GM10847 (cell line): ENCODE measurements around the gene MLLT3.

Experiments used
- POLR2A ChIP-seq: IDR thresholded peaks from 2 replicates; pipeline ENCODE4 v1.6.1; 2011; ENCODE audit not compliant: insufficient read length; ENCODE audit errors: extremely low read depth

MLLT3 gene

DNA sequence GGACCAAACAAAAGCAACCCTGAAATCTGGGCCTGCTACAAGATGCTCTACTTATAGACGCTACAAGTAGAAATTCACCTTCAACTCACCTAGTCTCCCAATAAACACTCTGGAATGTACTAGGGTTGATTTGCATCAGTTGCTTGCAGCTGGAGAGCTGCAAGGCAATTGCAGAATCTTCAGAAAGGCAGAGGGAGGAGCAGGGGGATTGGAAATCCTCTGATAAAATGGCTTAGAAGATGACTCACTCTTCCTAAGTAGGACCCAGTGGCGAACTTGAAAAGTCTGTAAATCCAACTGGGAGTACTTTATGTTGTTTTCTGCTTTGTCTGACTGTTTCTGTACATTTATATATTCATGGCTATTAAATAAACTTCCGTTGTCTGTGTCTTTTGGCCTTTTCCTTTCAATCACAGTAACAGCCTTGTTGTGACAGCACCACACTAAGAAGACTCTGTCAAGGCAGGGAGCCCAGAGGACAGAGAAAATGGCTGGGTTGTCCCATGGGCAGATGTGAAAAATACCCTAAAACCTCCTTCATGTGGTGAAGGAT, 14.7 kb upstream of the MLLT3 start:
- TF ChIP-seq POLR2A = no peak

DNA sequence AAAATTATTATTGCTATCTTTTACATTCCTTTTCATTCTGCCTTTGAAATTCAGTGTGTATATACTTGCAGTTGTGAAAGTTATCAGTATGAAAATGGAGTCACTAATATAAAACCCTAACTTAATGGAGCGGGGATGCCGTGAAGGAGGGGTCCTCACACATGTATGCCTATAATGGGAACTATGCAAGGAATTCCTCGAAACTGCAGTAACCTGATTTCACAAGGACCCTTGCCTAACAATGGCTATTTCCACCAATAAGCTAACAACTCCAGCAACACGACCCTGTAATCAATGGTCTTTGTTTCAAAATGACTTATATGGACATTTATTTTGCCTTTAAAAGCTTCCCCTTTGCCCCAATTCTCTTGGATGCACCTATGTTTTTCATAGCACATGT, 12.6 kb upstream of the MLLT3 start:
- TF ChIP-seq POLR2A = no peak

DNA sequence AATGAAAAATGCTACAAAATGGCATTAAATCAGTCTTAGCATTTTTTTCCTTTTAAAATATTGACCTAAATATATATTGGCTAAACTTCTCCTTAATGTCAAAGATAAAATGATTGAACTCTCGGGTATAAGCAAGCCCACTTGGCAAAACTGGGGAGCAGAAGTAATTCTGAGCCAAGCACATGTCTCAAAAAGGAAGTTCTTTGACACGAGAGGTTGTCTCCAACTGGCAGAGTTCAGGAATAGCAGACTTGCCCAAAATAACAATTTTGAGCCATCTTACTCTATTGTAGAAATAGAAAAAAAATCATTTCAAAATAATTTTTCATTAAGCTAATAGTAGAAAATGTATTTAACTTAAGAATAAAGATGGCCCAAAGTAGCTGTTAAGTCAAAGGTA, 10.4 kb upstream of the MLLT3 start:
- no peak for TF ChIP-seq POLR2A

DNA sequence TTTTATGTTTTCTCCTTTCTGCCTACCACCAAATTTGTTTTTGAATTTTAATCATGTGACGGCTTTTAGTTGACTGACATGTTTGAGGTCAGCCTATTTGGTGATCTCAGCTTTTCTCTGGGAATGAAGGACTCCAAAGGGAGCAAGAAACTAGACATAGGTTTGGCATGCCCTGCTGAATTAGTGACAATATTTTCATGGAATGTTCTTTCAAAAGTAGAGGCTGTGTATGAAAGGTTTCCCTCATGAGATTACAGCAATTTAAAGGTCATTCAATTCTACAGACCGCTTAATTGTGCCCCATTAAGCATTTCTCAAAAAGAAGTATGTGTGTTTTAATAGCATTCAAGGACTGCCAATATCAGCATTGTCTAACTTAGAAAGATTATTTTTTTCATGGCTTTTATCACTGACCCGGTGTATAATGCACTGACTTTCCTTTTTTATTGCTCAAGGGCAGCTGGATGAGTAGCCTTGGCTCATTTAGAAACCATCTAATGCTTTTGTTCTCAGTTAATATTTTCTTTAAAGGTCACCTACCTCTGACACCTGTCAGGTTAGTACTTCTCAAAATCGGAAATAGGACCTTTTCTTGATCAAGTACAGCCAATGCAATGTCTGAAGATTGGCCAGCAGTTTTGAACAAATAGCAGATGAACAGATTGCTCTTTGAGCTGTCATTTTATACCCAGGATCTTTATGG, 8.1 kb upstream of the MLLT3 start:
- TF ChIP-seq POLR2A = no peak

DNA sequence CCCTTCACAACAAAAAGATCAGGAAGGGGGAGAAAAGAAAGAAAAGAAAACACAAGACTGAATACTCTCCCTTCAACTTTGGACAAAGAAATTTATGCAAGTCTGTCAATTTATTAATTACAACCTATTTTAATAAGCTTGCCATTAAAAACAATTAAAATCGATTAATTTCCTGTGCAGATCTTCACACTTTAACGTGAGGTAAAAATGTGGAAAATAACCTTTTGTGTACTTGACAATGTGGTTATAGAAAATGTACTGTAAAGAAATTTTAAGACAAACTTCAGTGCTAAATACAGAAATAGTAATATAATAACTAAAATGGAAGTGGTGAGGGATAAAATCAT, 2.7 kb upstream of the MLLT3 start:
- no peak for TF ChIP-seq POLR2A

DNA sequence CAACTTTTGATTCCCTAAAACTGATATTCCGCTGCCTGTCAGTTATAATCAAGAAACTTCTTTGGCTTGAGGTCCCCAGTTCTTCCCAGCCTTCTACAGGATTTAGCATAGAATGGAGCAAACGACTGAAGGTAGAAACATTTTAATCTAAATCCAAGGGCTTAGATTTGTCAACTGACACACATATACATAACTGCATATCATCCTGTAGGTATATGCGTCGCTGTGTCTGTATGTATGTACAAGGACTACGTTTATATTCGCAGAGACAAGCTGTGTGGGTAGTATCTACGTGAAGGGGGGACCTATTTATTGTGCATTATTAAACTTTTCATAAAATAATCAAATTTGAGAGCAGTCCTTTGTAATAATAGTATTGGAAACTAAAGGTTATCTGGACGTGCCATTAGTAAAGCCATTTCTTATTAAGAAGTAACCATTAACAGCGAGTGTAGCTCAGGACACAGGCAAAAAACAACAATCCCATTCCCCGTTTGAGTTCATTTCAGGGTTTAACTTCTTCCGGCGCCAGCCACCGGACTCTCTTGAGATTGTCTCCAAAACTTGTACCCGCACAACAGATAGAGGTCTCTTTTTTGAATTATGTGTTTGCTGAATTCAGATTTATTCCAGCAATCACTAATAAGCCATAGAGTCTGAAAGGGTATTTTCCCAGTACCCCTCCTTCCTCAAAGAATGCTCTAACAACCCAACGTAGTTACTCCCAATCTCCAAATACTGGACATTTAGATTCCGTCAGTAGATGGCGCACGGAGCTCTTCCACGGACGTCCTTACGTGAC, 2.1 kb upstream of the MLLT3 start:
- TF ChIP-seq POLR2A = no peak

DNA sequence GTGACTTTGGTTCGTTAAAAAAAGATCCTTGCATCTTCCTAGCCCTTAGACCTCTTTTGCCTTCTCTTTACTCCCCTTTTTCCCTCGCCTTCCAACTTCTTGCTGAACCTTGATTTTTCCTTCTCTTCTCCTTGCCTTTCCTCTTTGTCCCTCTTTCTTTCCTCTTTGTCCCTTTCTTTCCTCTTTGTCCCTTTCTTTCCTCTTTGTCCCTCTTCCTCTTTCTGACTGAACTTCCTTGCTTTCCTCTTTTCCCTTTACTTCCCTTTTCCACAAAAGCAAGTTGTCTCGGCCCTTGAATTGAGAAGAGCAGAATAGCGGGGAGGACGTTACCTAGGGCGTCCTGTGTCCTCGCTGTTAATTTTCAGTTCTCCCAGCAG, 1.4 kb upstream of the MLLT3 start:
- no peak for TF ChIP-seq POLR2A

DNA sequence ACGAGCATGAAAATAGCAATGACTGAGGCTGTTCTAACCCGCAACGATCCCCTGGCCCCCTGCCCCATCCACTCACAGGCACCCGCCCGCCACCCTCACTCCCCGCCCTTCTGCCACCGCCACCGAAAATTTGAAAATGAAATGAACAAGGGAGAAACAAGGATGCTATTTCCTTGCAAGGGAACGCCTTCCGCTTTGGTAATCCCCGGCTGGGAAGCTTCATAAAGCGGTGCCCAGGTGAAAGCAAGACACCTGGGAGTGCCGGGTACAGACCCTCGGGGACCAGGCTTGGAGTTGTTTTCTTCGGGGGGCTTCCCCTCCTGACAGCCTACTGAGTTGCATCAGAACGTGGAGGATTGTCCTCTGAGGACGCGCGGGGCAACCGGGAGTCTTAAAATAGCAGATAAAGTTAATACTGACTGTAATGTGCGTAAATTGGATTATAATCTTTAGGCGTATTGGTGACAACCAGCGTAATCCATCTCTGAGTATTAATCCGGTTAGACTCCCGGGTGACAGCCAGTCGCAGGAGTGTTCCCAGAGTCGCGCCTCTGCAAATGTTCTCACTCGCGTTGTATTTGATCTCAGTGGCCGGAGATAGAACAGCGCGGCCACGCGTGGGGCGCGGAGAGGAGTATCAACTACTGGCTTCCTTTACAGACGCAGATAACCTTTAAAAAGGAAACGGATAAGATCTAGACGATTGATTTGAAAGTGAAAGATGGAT, 885 bp upstream of the MLLT3 start:
- TF ChIP-seq POLR2A = peak; percentile 20

DNA sequence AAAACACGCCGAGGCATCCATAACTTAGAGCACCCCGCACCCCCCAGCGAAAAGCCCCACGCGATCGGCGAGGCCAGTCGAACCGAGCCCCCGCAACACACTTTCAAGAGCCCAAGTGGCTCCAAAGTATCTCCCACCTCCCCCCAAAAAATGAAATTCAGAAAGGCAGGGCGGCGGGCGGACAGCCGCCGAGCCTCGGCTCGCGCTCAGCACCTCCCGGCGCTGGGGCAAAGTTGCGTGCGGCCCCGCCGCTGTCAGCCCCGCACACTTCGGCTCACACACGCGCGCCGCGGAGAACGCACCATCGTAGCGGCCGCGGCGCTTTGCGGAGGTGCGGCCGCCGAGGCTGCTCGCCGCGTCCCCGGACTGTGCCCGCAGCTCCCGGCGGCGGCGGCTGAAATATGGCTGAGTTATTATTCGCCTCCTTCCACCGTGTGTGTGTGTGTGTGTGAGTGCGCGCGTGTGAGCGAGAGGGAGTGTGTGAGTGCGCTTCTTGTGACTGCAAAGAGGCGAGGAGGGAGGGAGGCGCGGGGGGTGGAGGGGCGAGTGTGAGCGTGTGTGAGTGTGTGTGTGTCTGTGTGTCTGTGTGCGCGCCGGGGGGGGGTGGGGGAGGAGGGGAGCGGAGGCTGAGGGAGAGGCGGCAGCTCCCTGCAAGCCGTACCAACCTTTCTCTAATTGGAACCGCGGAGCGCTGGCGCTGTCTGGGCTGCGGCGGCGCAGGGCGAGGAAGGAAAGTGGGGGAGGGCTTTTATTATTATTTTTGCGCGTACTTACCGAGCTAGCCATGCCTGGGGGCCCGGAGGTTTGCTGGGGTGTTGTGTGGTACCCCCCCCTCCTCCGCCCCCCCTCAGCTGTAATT, 599 bp downstream of the MLLT3 start:
- no peak for TF ChIP-seq POLR2A

DNA sequence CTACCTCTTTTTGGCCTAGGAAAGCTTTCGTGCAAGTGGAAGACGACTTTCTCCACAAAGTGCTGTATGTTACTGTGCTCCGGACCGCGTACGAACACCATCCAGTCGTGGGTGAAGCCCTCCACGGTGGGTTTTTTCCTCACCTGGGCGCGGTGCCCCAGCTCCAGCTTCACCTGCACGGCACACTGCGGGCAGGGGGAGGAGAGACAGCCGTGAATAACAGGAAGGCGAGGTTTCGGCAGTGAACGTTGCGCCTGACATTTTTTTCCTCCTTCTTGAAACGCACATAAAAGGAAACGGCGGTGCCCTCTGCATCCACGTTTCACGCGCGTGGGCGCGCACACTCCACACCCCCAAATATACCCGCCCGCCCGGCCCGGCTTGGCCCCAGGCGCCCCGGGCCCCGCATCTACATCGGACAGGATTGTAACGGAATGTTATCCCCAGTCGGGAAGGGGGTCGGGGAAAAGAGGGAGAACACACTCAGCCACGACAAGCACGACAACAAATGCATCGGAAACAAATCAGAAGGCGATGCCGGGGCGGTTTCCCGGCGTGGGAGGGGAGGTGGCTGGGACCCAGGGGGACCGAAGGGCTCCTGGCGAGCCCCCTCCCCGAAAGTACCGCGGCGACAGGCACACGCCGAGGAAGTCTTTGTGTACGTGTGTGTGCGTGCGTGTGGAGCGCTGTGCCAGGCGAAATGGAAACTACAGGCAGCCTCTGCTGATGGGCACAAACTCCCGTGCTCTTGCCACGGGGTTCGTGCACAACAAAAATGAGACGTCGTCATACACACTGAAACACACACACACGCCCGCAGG, 1.4 kb downstream of the MLLT3 start:
- TF ChIP-seq POLR2A = no peak

DNA sequence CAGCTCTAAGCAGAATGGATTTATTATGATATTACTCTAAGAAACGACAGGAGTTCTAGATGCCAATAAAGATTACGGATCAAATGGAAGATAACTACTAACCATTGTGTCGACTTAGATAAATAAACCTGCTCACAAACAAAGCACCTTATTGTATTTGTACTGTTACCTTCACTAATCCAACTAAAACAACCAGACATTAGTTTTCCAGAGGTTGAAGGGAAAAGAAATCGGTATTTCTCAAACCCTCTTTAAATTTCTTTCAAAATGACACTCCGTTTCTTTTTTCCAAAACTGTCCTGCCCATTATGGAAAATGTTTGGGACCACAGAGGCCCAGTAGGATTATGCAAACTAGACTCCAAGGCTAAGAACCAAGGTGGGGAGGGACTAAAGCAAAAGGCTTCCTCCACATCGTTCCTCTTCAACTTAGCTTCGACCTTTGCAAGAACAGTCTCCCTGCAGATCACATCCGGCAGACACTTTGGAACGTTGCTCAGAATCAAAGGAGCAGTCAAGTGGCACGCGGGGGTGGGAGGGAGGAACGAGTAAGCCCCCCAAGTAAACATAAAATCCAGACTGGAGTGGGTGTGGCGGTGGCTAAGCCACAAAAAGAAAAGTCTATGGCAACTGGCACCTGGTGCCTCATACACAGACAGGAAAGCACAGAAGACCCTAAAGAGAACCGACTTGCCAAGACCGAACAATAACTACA, 2.7 kb downstream of the MLLT3 start:
- no peak for TF ChIP-seq POLR2A

DNA sequence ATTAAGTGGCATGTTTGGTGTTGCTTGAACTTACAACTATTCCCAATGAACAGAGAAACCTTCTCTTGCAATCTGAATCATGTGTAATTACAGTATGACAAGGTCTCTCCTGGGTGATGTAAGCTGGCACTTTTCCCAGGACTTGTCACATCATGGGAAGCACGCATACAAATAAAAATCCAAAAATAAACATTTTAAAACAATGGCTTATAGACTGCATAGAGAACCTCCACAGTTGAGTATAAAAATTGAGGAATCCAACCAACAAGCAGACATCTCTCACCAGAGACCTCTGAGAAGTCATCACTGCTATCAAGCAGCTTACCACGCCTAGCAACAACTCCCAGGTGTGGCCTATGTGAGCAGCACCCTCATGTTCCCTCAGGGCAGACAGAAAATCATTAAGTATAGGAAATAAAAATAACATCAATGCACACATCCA, 3.9 kb downstream of the MLLT3 start:
- TF ChIP-seq POLR2A = no peak

DNA sequence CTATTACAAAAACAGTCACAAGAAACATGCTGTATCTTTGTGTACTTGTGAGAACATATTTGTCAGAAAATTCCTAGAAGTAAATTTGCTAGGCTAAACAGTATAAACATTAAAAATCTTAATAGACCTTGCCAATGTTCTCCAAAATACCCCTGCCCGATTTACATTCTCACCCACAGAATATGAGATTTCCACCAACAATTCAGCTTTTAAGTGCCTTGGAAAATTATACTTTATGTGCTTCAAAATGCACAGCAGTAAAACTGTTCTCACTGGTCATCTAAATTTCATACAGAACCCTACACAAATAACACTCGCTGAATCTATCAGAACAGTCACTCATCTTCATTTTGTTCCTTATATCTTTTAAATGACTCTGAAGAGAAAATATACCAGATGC, 5.5 kb downstream of the MLLT3 start:
- no peak for TF ChIP-seq POLR2A
